GM23248 (cell line): ENCODE measurements around the gene FNDC3B.

Experiments used
- EZH2 ChIP-seq: fragments of 200-600 bp; sonication (generic); IDR thresholded peaks from 2 replicates; pipeline ENCODE4 v1.6.1; 2018; ENCODE audit warnings: antibody characterized with exemption, mild to moderate bottlenecking; ENCODE audit not compliant: insufficient read depth, poor library complexity, severe bottlenecking
- EZH2phosphoT487 ChIP-seq: fragments of 200-600 bp; sonication (generic); IDR thresholded peaks from 2 replicates; pipeline ENCODE4 v1.6.1; 2018; ENCODE audit warnings: antibody characterized with exemption, moderate library complexity, mild to moderate bottlenecking, low read depth; ENCODE audit not compliant: insufficient read depth

- TF ChIP-seq EZH2 (no peak), EZH2phosphoT487 (no peak)
These were observed 85.7 kb downstream of the FNDC3B start for GRCh38 chr3:172125053-172125452.
